Esophagus muscularis mucosa (tissue), 4 donors: ENCODE data around the gene PRKD2. TPM values are rescaled to one million over a fixed set of nuclear protein-coding genes. Genes with fewer than 3 reads are reported as not detected.

Experiments used
- DNase-seq: peaks from one replicate; pipeline ENCODE4 v3.0.0-alpha.2; 2017; ENCODE audit errors: extremely low spot score
- H3K27ac ChIP-seq, 4 donors: fragments of 200-600 bp; sonication (generic); replicated peaks in 1 of 4; 1 replicate in 3 of 4; 2 replicates in 1 of 4; pipeline ENCODE4 v1.5.1; 2016 to 2019; ENCODE audit warnings: mild to moderate bottlenecking in 1 of 4
- H3K27me3 ChIP-seq, 4 donors: fragments of 200-600 bp; sonication (generic); one replicate each; pipeline versions ENCODE4 v1.5.1 to v1.6.0; 2016 to 2019
- H3K36me3 ChIP-seq, 4 donors: fragments of 200-600 bp; sonication (generic); one replicate each; pipeline ENCODE4 v1.5.1; 2016 to 2019
- H3K4me1 ChIP-seq, 4 donors: fragments of 200-600 bp; sonication (generic); one replicate each; pipeline ENCODE4 v1.5.1; 2016 to 2019
- H3K4me3 ChIP-seq, 4 donors: fragments of 200-600 bp; sonication (generic); 1 replicate in 2 of 4; 2 replicates in 2 of 4; pipeline ENCODE4 v1.5.1; 2016 to 2019; ENCODE audit warnings: mild to moderate bottlenecking in 4 of 4, moderate library complexity in 1 of 4
- H3K9me3 ChIP-seq, 4 donors: fragments of 200-600 bp; sonication (generic); 1 replicate in 3 of 4; 2 replicates in 1 of 4; pipeline ENCODE4 v1.5.1; 2016 to 2019
- CTCF ChIP-seq, 3 experiments: fragments of 200-600 bp in 2 of 3; fragments of 450-650 bp in 1 of 3; sonication (generic) in 2 of 3; IDR thresholded peaks; one replicate each; pipeline ENCODE4 v1.5.1; 2017 to 2019; ENCODE audit warnings: antibody characterized with exemption in 3 of 3, mild to moderate bottlenecking in 2 of 3, moderate library complexity in 1 of 3
- EP300 ChIP-seq: sonication (generic); formaldehyde crosslinking; IDR thresholded peaks from one replicate; pipeline ENCODE4 v1.6.1; 2017; ENCODE audit warnings: antibody characterized with exemption
- POLR2A ChIP-seq: fragments of 450-650 bp; IDR thresholded peaks from one replicate; pipeline ENCODE4 v1.6.1; 2017; ENCODE audit warnings: antibody characterized with exemption, moderate library complexity, mild to moderate bottlenecking, low read depth
- POLR2AphosphoS5 ChIP-seq, 2 donors: sonication (generic); formaldehyde crosslinking; IDR thresholded peaks; one replicate each; pipeline ENCODE4 v1.6.1; 2017; ENCODE audit warnings: antibody characterized with exemption in 2 of 2
- WGBS: methylation state at CpG from one replicate; pipeline ENCODE4 v1.1.5; 2018; 5-methylcytosine and 5-hydroxymethylcytosine counted together
- intact Hi-C: fragments of 100-400 bp; cut with DNase I; formaldehyde crosslinking; loops from one replicate; pipeline ENCODE4 v1.15.1; 2023
- total RNA-seq, 4 donors: library from RNA; depleted of rRNA; stranded (reverse); fragments of >200 nt; gene quantifications; one replicate each; pipeline versions ENCODE4 v1.1.0 to v1.2.1, GENCODE V29; 2016

The PRKD2 gene
- total RNA-seq, 4 donors from 2014 or later: 12.8 to 33.3 (median 22.4) TPM

GRCh38 chr19:46731007-46731501, 14.1 kb upstream of the PRKD2 start:
- 63% methylated on average over 13 of the region's 14 CpGs for WGBS
- no peaks in the 10 kb centered on the region for H3K9me3 ChIP-seq
- intact Hi-C loops: no loop called here
- peaks cover 20 to 63% (median 46%) of the 10 kb centered on the region in 4 donors for H3K4me1 ChIP-seq
- H3K36me3 ChIP-seq: peaks cover 43 to 100% (median 97%) of the 10 kb centered on the region in 4 donors
- TF ChIP-seq POLR2A: no peak
- TF ChIP-seq POLR2AphosphoS5 (IDR thresholded peaks at IDR 0.05): no peak
- TF ChIP-seq EP300: no peak
- no peak for TF ChIP-seq CTCF (IDR thresholded peaks at IDR 0.05)
- no peak overlapping the region for H3K4me3 ChIP-seq
- no peak for DNase-seq
- no peak overlapping the region for H3K27ac ChIP-seq
- H3K27me3 ChIP-seq: no peaks in the 10 kb centered on the region

- no peak for DNase-seq
- H3K9me3 ChIP-seq: no peaks in the 10 kb centered on the region
- H3K27ac ChIP-seq: no peak overlapping the region
- TF ChIP-seq POLR2AphosphoS5 (IDR thresholded peaks at IDR 0.05) (no peak), CTCF (IDR thresholded peaks at IDR 0.05) (no peak), POLR2A (no peak), EP300 (no peak)
- no peaks in the 10 kb centered on the region for H3K27me3 ChIP-seq
- peaks cover 43 to 100% (median 97%) of the 10 kb centered on the region in 4 donors for H3K36me3 ChIP-seq
- 90% methylated on average over 14 of the region's 14 CpGs for WGBS
- H3K4me1 ChIP-seq: peaks cover 16 to 59% (median 48%) of the 10 kb centered on the region in 4 donors
- intact Hi-C loops: no loop called here
- H3K4me3 ChIP-seq: no peak overlapping the region
These were observed 13.7 kb upstream of the PRKD2 start for GRCh38 chr19:46730595-46730994.

GRCh38 chr19:46730187-46730586, 13.3 kb upstream of the PRKD2 start:
- Histone ChIP-seq H3K4me3 (no peak overlapping the region), H3K4me1 (peaks cover 15 to 58% (median 50%) of the 10 kb centered on the region in 4 donors), H3K9me3 (no peaks in the 10 kb centered on the region), H3K36me3 (peaks cover 46 to 100% (median 97%) of the 10 kb centered on the region in 4 donors), H3K27ac (no peak overlapping the region), H3K27me3 (no peaks in the 10 kb centered on the region)
- no peak for DNase-seq
- intact Hi-C loops: no loop called here
- WGBS: 90% methylated on average over 9 of the region's 9 CpGs
- TF ChIP-seq POLR2AphosphoS5 (IDR thresholded peaks at IDR 0.05): no peak
- TF ChIP-seq CTCF (IDR thresholded peaks at IDR 0.05): no peak
- TF ChIP-seq POLR2A: no peak
- TF ChIP-seq EP300: no peak

- TF ChIP-seq POLR2A: no peak
- TF ChIP-seq POLR2AphosphoS5 (IDR thresholded peaks at IDR 0.05): no peak
- TF ChIP-seq EP300: no peak
- no peak for TF ChIP-seq CTCF (IDR thresholded peaks at IDR 0.05)
- H3K27ac ChIP-seq: no peak overlapping the region
- 79% methylated on average over 7 of the region's 7 CpGs for WGBS
- H3K27me3 ChIP-seq: no peaks in the 10 kb centered on the region
- DNase-seq: no peak
- H3K4me1 ChIP-seq: peaks cover 15 to 57% (median 48%) of the 10 kb centered on the region in 4 donors
- no peak overlapping the region for H3K4me3 ChIP-seq
- H3K9me3 ChIP-seq: no peaks in the 10 kb centered on the region
- peaks cover 51 to 100% (median 97%) of the 10 kb centered on the region in 4 donors for H3K36me3 ChIP-seq
- intact Hi-C loops: loop anchor here (2.0 kb wide), 1 partner anchor 25 kb away; no protein-coding TSS in a partner anchor
These were observed 12.8 kb upstream of the PRKD2 start for GRCh38 chr19:46729696-46730095.
